HG03103 (cell line): ENCODE data around the gene COL8A2.

Source experiments
- ATAC-seq: cut with Tn5 transposase; IDR thresholded peaks from one replicate; pipeline ENCODE4 v1.9.1; 2021; ENCODE audit warnings: low read depth; ENCODE audit not compliant: unreplicated experiment

Gene COL8A2

DNA sequence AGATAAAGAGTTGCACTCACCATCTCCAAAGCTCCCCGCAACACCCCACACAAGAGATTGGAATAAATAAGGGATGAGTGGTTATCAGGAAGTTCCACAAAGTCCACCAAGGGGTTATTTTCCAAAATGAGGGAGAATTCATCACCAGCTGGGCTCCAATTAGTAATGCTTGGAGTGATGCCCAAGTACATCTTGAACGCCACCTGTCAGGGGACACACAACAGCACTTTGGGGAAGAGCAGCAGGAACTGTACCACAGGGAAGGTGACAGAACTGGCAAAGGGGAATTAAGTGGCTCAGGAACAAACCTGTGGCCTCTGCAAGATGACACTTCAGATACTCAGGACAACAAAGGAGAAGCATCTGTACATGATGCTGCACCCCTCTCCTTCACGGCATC lies 12.8 kb upstream of the COL8A2 start:
- ATAC-seq = no peak

DNA sequence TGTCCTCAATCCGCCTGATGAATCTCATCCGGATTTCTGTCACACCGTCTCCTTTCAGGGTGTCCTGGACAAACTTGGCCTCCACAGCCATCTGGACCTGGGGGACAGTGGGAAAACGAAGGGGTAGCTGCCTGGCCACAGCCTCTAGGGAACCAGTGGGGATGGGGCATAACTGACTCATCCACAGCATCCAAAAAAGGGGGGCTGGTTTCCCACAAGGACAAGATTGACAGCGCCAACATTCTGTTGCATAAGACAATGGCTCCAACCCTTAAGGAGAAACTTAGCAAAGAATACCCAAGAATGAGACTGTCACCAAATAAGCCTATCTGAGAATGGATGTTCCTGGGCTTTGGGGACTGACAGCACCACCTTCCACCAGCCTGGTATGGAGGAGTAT lies 12.2 kb upstream of the COL8A2 start:
- ATAC-seq = no peak

- ATAC-seq = no peak
Measured at GRCh38 chr1:36136535-36136934, 11.5 kb upstream of the COL8A2 start.

- ATAC-seq = no peak
Measured at GRCh38 chr1:36135796-36136195, 10.8 kb upstream of the COL8A2 start.

DNA sequence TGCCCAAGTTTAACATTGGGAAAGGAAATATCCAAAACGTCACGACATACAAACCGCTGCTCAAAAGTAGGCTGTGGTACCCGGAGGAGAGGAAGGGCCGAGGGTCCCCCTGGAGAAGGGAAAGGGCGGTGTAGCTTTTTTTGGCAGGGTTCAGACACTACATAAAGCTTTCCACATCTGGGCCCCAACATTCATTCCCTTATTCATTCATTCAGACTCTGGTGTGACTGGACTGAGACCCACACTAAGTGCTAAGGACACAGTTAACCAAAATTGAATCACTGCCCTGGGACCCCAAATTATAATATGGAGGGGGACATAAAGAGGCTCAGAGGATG lies 10.3 kb upstream of the COL8A2 start:
- ATAC-seq = no peak

DNA sequence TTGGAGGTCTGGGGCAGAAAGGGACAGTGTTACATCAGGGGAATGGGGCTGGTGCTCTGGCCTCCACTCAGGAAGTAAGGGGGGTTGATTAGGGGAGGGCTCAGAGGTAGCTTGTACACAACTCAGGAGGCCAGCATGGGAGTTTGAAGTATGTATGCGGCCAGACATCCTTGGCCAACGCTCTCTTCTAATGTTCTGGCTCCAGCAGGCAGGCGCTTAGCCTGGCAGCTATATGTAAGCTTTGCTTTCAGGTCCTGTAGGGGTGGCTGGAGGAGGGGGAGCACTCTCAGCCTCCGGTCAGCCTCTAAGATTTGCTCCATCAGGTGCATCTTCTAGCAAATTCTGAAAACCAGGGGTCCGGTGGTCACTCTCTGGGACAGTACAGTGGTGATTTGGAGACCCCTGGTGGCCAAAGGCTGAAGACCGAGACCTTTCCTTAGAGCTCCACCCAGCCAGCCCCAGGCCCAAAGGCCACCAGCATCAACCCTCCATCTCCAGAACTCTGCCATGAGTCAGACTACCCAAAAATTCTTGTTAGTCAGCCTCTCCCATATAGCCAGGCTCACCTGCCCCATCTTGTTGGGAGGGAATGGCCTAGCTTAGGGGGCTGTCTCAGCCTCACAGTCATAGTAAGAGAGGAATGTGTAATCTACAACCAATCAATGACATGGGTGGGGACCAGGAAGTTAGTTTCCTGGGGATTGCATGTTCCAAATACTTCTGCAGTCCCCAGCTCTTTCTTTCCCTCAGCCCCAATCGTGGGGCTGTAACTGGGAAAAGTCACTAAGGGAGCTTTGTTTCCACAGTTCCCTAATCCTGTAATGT lies 9.7 kb upstream of the COL8A2 start:
- no peak for ATAC-seq

DNA sequence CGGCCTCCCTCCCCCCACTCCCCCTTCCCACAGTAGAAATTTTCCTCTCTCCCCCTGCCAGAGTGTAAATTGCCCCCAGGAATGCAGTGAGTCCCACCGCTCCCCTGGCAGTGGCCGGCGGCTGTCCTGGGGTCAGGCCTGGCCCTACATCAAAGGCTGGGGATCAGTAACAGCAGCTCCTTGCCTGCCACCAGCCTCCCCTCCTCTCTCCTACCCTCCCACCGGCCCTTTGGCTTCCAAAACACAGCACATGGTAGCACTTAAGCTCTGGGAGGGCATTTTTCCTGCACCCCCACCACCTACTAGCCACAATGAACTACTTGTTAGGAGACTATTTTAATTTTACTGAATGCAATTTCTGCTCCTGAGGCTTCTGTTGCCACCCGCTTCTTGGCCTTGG lies 9.0 kb upstream of the COL8A2 start:
- no peak for ATAC-seq

DNA sequence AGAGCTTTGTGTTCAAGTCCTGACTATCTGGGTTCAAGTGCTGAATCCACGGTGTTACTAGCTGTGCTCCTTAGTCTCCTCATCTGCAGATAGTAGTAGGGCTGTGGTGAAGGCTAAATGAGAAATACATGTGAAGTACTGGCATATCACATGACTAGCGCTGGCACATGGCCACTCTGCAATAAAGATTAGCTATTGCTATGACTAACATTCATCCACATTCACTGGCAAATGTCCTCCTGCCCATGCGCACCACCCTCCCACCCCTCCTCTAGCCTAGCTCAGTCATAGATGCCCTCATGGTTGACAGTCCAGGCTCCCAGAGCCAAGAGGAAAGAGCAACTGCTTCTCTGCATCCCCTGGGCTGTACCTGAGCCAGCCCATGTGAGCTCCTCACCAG lies 8.5 kb upstream of the COL8A2 start:
- ATAC-seq = no peak

GRCh38 chr1:36132029-36132428 lies 7.0 kb upstream of the COL8A2 start:
- ATAC-seq = no peak

DNA sequence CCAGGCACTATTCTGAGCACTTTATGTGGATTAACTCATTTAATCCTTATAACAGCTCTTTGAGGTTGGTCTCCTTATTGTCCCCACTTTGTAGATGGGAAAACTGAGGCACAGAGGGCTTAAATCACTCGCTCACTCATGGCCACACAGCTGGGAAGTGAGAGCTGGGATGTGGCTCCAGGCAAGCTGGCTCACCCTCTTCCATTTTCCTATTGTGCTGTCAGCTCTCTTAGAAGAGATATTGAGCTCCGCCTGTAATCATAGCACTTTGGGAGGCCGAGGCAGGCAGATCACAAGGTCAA lies 3.8 kb upstream of the COL8A2 start:
- no peak for ATAC-seq

- no peak for ATAC-seq
Measured at GRCh38 chr1:36128126-36128904, 3.3 kb upstream of the COL8A2 start.

DNA sequence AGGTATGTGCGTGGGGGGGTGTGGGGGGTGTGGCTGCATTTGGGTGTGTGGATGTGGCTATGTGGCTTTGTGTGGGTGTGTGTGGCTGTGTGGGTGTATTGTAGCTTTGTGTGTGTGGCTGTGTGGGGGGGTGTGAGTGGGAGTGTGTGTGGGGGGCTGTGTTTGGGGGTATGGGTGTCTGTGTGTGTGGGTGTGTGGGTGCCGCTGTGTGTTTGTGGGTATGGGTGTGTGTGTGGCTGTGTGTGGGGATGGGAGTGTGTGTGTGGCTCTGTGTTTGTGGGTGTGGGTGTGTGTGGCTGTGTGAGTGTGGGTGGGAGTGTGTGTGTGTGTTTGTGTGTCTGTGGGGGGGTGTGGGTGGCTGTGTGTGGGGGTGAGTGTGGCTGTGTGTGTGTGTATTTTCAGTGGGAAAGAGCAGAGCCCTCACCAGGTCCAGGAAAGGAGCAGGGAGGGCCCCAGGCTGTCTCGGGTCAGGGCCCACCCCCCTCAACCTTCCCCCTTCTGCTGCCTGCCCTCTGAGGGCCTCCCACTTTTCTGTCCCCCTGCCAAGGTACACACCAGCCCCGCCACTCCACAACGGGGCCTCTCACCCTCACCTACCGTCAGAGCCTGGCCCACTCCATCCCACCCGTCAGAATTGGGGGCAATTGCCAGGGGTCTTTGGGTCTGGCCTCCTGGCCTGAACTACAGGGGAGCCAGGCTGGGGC lies 1.9 kb upstream of the COL8A2 start:
- no peak for ATAC-seq

DNA sequence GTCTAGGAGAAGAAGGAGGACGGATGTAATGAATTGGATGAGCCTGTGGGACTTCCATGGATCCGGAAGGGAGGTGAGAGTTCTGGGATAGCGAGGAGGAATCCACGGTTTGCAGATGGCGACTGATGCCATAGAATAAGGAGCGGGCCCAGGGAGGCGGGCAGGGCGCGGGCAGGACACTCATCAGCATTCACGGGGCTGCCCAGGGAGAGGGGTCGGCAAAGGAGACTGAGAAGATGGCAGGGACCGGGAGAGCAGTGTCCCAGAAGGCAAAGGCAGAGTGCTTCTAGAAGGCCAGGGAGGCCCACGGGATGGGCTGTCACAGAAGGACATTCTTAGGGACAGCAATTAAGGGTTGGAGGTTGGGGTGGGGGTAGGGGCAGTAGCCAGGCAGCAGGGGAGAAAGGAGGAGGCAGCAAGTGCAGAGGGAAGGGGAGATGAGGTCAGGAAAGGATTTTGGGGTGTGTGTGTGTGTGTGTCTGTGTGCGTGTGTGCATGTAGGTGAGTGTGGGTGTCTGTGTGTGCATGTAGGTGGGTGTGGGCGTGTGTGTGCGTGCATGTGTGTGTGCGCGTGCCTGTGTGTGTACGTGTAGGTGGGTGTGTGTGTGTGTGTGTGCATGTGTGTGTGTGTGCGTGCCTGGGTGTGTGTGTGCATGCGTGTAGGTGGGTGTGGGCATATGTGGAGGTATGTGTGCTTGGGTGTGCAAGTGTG lies 1.1 kb upstream of the COL8A2 start:
- ATAC-seq = no peak

DNA sequence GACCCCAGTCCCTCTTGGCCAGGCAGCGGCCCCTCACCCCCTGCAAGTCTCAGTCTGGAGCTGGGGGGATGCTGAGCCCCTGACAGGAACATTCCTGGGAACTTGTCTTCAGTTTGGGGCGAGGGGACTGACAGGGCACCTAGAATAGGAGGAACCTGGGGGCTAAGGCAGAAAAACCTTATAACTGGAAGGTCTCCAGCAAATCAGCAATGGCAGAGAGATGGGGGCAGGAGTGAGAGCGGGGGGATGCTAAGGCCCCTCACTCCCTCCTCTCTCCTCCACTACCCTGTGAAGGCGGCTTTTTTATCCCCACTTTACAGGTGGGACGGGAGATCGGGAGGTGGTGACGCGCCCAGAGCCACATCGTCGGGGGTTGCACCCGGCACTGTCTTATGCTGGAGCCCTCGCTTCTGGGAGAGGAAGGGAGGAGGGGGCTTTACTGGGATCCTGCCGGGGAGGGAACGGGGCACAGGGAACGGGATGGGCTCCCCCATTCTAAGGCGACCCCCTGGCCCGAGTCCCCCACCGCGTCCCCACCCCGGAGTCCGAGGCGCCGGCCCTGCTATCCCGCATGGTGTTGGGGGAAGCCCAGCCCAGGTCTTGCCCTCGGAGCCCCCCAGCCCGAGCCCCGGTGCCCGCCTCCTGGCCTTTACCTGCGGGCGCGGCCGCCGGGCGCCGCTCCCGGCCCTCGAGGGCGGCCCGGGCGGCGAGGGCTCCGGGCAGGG lies 456 bp downstream of the COL8A2 start:
- no peak for ATAC-seq

- no peak for ATAC-seq
Measured at GRCh38 chr1:36123356-36123755, 1.7 kb downstream of the COL8A2 start.

DNA sequence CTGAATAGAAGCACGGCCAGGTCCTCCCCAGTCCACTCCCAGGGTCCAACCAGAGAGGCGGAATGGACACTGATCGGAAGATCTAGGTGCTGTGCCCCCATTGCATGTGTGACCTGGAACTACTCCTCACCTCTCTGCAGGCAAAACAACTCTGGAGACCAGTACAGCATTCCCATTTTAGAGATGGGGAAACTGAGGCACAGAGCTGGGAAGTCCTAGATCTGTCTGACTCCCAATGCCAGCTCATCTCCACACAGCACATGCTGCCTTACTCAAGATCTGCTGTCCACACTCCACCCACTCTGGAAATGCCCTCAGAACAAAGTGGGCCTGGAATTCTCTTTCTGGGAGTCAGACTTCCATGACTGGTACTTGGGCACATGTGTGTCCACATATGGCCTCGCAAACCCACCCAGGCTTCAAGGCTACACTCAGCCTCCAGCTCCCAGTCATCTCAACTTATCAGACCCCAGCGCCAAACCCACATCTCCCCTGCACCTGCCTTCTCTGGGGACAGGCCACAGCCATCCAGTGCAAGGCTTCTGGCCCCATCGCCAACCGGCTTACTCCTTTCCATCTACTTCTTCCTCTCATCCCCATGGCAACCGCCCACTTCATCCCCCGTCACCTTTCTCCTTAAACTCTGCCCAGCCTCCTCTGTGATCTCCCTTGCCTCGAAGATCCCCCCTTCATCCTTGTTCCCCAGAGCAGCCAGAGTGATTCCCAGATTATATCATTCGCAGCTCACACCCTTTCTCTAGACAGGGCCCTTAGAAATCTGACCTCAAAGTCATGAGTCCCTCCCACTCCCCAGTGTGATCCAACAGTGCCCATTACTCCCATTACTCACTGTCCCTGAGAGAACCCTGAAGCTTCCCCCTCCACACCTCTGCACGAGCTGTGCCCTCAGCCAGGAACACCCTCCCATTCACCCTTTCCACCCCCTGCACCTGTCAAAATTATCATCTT lies 2.7 kb downstream of the COL8A2 start:
- no peak for ATAC-seq

DNA sequence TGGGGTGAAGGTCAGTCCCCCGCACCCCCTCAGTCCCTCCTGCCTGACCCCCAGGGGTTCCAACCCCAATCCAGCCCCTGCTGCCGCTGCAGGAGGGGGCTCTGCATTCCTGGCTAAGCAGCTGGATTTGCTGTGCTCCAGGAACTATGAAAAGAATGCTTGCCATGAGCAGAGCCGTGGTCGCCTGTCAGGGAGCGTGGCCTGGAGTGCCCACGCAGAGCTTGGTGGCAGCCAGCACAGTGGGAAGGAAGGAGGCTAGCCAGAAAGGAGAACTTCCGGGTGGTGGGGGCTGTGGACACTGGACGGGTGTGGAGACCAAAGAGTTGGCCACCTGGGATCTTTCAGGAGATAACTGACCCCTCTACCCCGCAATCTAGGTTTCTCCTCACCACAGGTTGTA lies 5.6 kb downstream of the COL8A2 start:
- no peak for ATAC-seq

DNA sequence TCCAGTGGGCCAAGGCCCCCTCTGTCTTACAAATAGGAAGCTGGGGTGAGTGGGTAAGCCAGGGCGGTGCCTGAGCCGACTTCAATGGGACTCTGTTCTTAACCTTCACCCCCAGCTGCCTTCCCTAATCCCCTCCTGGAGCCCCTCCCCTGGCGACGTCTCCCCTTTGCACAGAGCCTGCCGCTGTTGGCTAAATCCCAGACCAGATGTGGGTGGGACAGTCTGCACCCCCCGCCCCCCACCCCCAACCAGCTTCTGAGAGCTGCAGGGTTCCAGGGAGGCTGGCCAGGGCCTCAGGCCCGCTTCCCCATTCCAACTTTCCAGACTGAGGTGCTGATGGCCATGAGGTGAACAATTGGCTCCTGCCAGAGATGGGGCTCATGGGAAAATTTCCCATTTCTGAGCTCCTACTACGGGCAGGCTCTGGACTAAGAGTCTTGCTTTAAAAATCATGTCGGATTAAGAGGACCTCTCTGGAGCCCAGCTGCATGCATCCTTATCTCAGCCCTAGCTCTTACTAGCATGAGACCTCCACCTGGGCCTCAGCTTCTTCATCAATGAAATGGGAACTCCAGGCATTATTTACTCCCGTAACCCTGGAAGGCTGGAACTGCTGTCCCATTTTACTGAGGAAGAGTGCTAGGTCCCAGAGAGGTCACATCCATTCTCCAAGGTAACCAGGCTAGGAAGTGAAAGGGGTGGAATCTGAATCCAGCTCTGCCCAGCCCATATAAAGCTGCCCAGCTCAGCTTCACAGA lies 6.4 kb downstream of the COL8A2 start:
- no peak for ATAC-seq

DNA sequence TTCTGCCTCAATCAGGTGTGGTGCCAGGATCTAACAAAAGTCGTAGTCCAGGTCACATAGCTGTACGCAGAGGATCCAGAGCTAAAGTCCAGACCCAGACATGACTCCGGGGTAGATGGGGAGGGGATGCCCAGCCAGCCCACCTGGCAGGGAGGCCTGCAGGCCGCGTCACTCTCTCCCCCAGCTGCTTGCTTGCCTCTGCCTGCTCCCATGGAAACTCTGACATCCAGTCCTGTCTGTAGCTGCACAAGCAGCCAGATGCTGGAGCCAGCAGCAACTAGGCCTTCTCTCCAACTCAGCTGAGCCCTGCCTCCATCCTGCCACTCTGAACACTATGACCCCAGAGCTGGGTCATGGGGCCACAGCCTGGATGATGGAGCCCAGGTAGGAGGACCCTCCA lies 8.1 kb downstream of the COL8A2 start:
- ATAC-seq = no peak
